Stimulated activated naive CD8-positive, alpha-beta T cell treated with anti-CD3 and anti-CD28 coated beads, Interleukin-15, amount 100 ng/mL, for 72 hours (primary cell): ENCODE results near the gene OR52E5.

Experiments
- ATAC-seq: fragments of 150-1000 bp; cut with Tn5 transposase; 2 replicates; pipeline ENCODE4 v1.10.0; 2021; ENCODE audit warnings: mild to moderate bottlenecking, moderate library complexity
- DNase-seq, 2 donors: peaks; one replicate each; pipeline ENCODE4 v3.0.0; 2021 to 2022
- H3K27ac Mint-ChIP-seq, 2 donors: one replicate each; pipeline ENCODE4 v1.8.0; 2022; ENCODE audit warnings: mild to moderate bottlenecking in 2 of 2, mixed read lengths in 2 of 2, moderate library complexity in 2 of 2
- H3K27me3 Mint-ChIP-seq: one replicate; pipeline ENCODE4 v1.8.0; 2022; ENCODE audit warnings: mixed read lengths
- H3K4me1 Mint-ChIP-seq: one replicate; pipeline ENCODE4 v1.8.0; 2022; ENCODE audit warnings: mild to moderate bottlenecking, mixed read lengths
- H3K4me3 Mint-ChIP-seq, 2 donors: one replicate each; pipeline ENCODE4 v1.8.0; 2022; ENCODE audit warnings: mild to moderate bottlenecking in 2 of 2, mixed read lengths in 2 of 2, moderate library complexity in 1 of 2
- H3K9me3 Mint-ChIP-seq, 2 donors: one replicate each; pipeline ENCODE4 v1.8.0; 2022; ENCODE audit warnings: mixed read lengths in 2 of 2

OR52E5 gene

DNA sequence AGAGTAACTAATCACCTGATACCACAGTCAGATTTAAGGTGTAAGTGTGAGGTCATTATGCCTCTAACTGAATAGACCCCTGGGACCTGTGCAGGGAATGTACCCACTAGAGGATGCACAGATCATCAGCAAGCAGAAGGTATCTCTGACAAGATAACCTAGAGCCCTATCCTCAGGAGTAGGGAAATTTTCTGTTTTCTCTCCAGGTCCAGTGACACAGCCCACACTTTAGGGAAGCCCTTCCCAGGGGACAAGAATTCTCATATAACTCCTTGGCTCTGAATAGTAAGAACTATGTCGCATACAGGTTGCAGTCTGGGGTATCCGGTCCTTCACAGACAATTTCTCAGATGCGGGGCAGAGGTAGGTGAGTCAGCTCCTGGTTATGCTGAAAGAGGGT is at the start of gene OR52E5:
TSS of gene OR52E5 (plus strand) at position 301 of the 400 bp plus-strand sequence. CDS start 7,569 bp downstream, outside the sequence.
- DNase-seq: no peak
- H3K27me3 Mint-ChIP-seq: peaks cover 8% of the 10 kb centered on the region

DNA sequence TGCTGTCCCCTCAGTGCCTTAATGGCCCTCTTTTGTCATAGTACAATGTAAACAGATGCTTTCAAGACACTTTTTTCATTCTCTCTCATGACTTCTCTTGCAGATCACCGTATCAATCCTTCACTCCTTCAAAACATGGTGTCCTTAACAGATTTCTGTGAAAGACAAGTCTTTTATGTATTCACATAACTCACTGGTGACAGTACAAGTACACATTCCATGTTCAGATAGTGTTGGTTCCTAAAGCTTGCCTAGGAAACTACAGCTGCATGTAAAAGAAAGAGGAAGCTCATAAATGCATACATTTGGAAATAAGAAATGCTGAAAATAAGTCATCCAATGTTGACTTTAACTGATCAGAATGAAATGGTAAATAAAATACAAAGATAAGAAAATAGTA is 46.3 kb upstream of the OR52E5 start:
- Mint-ChIP-seq H3K27ac (no peak overlapping the region), H3K4me1 (no peaks in the 10 kb centered on the region), H3K4me3 (no peak overlapping the region), H3K9me3 (no peaks in the 10 kb centered on the region), H3K27me3 (no peaks in the 10 kb centered on the region)
- no peak for DNase-seq
- no peak for ATAC-seq

More for the DNA sequence above, at the start of gene OR52E5:
- Mint-ChIP-seq H3K4me3 (no peak within 1 kb of the TSS), H3K4me1 (no peaks in the 10 kb centered on the region), H3K9me3 (no peaks in the 10 kb centered on the region), H3K27ac (no peak within 1 kb of the TSS)
- ATAC-seq: peak; percentile 26

DNA sequence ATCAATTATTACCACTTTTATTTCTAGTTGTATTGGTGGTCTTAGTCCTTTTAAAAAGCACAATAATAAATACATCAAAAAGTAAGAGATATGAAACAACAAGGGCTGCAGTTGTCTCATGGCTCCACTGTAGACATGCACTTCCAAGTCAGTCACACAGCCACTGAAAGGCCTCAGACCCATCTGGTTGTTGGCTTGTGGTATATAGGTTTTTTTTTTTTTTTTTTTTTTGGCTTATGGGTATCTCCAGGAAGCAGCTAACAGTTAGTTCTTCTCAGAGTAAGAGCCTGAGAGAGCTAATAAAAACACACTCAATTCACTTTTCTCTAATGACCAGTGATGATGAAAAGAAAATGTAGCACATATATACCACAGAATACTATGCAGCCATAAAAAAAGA is 45.3 kb upstream of the OR52E5 start:
- Mint-ChIP-seq H3K27ac (no peak overlapping the region), H3K4me1 (no peaks in the 10 kb centered on the region), H3K4me3 (no peak overlapping the region), H3K27me3 (peaks cover 3% of the 10 kb centered on the region), H3K9me3 (no peaks in the 10 kb centered on the region)
- ATAC-seq (no peak), DNase-seq (no peak)

DNA sequence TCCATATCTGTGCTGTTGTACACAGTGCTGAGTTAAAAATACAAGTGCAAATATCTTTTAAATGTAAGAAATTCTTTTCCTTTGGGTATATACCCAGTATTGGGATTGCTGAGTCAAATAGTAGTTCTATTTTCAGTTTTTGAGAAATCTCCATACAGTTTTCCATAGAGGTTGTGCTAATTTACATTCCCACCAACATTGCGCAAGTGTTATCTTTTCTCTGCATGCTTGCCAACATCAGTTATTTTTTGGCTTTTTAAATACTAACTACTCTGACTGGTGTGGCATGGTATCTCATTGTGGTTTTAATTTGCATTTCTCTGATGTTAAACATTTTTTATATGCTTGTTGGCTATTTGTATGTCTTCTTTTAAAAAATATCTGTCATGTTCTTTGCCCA is 42.0 kb upstream of the OR52E5 start:
- Mint-ChIP-seq H3K4me1 (no peaks in the 10 kb centered on the region), H3K27me3 (peaks cover 12% of the 10 kb centered on the region), H3K4me3 (no peak overlapping the region), H3K27ac (no peak overlapping the region), H3K9me3 (no peaks in the 10 kb centered on the region)
- DNase-seq: no peak
- no peak for ATAC-seq

DNA sequence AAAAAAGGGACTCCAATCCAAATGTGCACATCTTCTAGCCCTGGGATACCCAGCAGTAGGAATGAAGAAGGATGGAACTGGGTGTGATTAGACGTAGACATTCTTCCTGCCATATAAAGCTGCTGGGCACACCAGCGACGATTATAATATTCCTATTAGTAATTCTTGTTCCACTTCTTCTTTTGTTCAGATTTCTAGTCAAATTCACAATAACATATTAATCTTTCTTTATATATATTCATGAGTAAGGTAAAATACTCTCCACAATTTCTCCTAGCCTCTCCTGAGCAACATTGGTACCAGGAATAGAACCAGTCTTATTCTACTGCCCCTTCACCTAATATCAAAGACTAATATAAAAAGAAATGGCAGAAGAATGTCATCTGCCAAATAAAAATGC is 35.4 kb upstream of the OR52E5 start, which contains the start of gene OR52E8:
TSS of gene OR52E8 (minus strand) at position 101 of the 400 bp plus-strand sequence. CDS start at position 101, 0 bp downstream.
- no peaks in the 10 kb centered on the region for H3K4me1 Mint-ChIP-seq
- H3K27ac Mint-ChIP-seq: no peak within 1 kb of the TSS
- ATAC-seq: no peak
- no peaks in the 10 kb centered on the region for H3K9me3 Mint-ChIP-seq
- no peak within 1 kb of the TSS for H3K4me3 Mint-ChIP-seq
- no peak for DNase-seq
- peaks cover 18% of the 10 kb centered on the region for H3K27me3 Mint-ChIP-seq

DNA sequence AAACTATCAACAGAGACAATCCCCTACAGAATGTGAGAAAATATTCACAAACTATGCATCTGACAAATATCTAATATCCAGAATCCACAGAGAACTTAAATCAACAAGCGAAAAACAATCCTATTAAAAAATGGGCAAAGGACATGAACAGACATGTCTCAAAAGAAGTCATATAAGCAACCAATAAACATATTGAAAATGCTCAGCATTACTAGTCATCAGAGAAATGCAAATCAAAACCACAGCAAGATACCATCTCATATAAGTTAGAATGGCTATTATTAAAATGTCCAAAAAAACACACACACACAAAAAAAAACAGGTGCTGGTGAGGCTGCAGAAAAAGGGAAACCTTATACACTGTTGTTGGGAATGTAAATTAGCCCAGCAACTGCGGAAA is 27.2 kb upstream of the OR52E5 start:
- Mint-ChIP-seq H3K27me3 (peaks cover 24% of the 10 kb centered on the region), H3K27ac (no peak overlapping the region), H3K4me3 (no peak overlapping the region), H3K9me3 (no peaks in the 10 kb centered on the region), H3K4me1 (no peaks in the 10 kb centered on the region)
- DNase-seq (no peak), ATAC-seq (no peak)

DNA sequence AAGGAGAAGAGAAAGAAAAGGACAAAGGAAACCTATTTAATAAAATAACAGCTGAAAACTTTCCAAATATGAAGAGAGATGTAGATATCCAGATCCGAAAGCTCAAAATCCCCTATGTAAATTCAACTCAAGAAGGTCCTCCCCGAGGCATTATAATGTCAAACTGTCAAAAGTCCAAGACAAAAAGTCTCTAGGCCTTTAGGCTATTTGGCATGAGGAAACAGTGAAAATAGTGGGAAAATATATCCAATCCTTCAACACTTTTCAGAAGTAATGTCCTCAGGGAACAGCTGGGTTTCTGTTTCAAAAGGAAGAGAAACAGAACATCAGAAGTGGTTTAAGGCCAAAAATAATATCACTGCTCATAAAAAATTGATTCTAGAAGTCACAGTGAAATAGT is 14.4 kb upstream of the OR52E5 start:
- Mint-ChIP-seq H3K27ac (no peak overlapping the region), H3K27me3 (peaks cover 12% of the 10 kb centered on the region), H3K9me3 (peaks cover 0 to 7% of the 10 kb centered on the region in 2 donors), H3K4me3 (no peak overlapping the region), H3K4me1 (no peaks in the 10 kb centered on the region)
- no peak for DNase-seq
- ATAC-seq: no peak

DNA sequence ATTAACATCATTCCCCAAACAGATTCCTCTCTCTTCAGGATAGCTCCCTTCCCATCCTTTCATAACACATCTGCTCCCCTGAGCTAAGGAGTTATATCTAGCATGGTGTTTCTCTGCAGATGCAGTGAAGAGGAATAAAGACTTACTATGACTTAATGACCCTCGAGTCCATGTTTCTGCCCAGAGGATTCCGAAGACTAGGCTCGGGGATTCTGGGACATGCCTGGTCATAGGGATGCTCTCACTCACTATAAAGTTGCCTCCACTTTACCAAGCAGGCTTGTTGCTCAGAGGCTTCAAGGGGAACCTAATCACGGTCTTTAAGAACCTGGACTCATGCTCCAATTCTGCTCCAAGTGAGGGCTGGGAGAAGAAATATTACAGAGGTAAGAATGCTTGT is 12.7 kb upstream of the OR52E5 start, which contains the start of gene OR52E4:
TSS of gene OR52E4 (plus strand) at position 301 of the 400 bp plus-strand sequence. CDS start 3,664 bp downstream, outside the sequence.
- ATAC-seq (no peak), DNase-seq (no peak)
- H3K4me3 Mint-ChIP-seq: no peak within 1 kb of the TSS
- no peaks in the 10 kb centered on the region for H3K9me3 Mint-ChIP-seq
- no peaks in the 10 kb centered on the region for H3K4me1 Mint-ChIP-seq
- H3K27me3 Mint-ChIP-seq: peaks cover 5% of the 10 kb centered on the region
- no peak within 1 kb of the TSS for H3K27ac Mint-ChIP-seq

DNA sequence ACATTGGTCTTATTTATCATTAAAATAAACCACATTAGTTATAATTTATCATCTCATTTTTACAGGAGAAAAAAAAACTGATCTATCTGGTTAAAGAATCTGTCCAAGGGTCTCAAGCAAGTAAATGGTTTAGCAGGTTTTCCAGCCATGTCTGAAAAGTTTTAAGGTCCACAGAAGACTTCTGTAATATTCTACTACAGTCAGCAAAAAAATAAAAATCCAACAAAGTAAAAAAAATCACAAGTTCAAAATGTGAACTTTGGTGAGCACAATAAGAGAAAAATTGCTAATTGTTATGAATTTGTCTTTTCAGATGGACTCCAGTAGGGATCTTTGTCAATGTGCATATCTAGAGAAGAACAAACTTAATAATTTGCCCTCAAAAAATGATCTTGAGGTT is 11.3 kb upstream of the OR52E5 start:
- Mint-ChIP-seq H3K27me3 (peaks cover 5% of the 10 kb centered on the region), H3K9me3 (no peaks in the 10 kb centered on the region), H3K4me1 (no peaks in the 10 kb centered on the region), H3K27ac (no peak overlapping the region), H3K4me3 (no peak overlapping the region)
- ATAC-seq (no peak), DNase-seq (no peak)

DNA sequence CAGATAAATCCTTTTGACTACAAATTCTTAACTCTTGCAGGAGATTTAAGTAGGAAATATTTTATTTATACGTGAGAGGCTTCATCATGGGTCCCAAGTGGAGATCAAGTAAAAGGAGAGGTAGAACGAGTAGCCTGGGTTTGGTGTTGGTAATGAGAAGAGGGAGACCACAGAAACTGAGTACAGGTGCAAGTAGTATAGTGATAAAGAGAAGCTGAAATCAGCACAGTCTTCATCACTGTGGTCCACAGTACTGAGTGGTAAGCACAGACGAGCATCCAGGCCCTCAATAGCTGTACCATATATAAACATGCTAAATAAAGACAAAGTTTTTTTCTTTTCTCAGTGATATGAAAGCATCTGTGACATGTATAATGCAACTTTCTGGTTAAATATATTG is 5.8 kb upstream of the OR52E5 start:
- no peaks in the 10 kb centered on the region for H3K27me3 Mint-ChIP-seq
- no peak overlapping the region for H3K27ac Mint-ChIP-seq
- DNase-seq: no peak
- no peak for ATAC-seq
- H3K4me1 Mint-ChIP-seq: no peaks in the 10 kb centered on the region
- H3K4me3 Mint-ChIP-seq: no peak overlapping the region
- H3K9me3 Mint-ChIP-seq: no peaks in the 10 kb centered on the region

DNA sequence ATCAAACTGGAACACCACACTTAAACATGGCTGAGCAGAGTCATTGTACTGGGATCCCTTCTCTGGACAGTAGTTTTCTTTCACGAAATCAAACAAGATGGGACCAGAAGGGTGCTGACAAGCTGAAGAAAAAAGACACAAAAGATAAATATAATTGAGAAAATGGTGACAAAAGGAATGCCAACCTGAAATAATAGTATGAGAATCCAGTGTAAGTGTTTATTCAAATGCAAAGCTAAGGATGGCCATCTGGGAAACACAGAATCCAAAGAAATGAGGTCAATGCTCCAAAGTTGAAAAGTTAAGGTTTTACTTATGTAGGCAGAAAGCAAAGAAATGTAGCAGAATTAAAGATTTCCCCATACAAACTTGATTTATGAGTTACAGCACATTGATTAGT is 5.3 kb upstream of the OR52E5 start:
- Mint-ChIP-seq H3K27ac (no peak overlapping the region), H3K9me3 (no peaks in the 10 kb centered on the region), H3K4me1 (no peaks in the 10 kb centered on the region), H3K27me3 (no peaks in the 10 kb centered on the region), H3K4me3 (no peak overlapping the region)
- ATAC-seq (no peak), DNase-seq (no peak)

DNA sequence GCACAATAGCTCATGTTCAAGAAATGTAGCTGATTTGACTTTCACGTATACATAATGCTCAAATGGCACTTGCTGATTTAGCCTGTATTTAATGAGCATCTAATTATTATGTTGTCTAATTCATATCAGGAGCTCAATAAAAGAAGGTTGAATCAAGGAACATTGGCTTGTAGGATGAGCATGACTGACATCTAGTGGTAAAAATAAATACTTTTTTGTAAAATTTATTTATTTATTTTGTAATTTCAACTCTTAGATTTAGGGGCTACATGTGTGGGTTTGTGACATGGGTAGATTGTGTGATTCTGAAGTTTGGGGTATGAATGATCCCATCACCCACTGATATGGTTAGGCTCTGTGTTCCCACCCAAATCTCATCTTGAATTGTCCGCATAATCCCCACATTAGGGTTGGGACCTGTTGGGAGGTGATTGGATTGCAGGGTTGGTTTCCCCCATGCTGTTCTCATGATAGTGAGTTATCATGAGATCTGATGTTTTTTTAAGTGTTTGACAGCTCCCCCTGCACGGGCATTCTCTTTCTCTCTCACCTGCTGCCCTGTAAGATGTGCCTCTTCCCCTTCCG is 1.7 kb upstream of the OR52E5 start:
- ATAC-seq: no peak

DNA sequence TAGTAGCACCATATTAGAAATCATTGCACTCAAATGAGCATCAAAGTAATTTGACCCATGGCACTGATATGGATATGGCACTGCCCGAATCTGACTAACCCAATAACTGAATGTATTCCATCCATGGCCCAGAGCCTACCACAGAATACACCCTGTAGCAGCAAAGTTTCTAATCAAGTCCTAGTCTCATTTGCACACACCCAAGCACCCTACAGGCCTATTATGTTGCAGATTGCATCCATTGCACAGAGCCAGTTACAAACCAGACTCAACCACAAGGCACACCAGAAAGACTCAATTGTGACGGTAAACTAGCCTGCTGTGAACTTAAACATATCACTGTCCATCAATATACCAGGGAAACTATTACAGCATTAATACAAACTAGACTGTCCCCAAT is 6.5 kb downstream of the OR52E5 start:
- no peaks in the 10 kb centered on the region for H3K4me1 Mint-ChIP-seq
- no peak overlapping the region for H3K4me3 Mint-ChIP-seq
- H3K27ac Mint-ChIP-seq: no peak overlapping the region
- ATAC-seq: no peak
- no peak for DNase-seq
- H3K27me3 Mint-ChIP-seq: peaks cover 1% of the 10 kb centered on the region
- H3K9me3 Mint-ChIP-seq: no peaks in the 10 kb centered on the region

More for the DNA sequence above, 1.7 kb upstream of the OR52E5 start:
- Mint-ChIP-seq H3K27me3 (peaks cover 8% of the 10 kb centered on the region), H3K9me3 (no peaks in the 10 kb centered on the region), H3K27ac (no peak overlapping the region), H3K4me1 (no peaks in the 10 kb centered on the region), H3K4me3 (no peak overlapping the region)
- no peak for DNase-seq

DNA sequence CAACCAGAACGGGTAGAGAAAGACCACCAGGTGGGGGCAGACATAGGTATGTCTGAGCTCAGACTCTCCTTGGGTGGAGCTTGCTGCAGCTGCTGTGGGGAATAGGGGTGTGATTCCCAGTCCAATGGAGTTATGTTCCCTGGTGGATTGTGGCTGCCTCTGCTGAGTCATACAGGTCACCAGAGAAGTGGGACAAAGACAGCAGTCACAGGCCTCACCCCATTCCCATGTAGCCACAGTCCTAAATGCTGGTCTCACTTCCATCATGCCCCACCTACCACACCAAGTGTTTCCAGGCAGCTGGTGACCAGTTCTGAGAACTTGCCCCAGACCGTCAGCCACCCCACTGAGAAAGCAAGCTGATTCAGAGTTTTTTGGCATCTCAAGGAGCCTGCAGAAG is 17.5 kb downstream of the OR52E5 start:
- Mint-ChIP-seq H3K27me3 (peaks cover 48% of the 10 kb centered on the region), H3K27ac (no peak overlapping the region), H3K9me3 (peaks cover 0 to 18% of the 10 kb centered on the region in 2 donors), H3K4me1 (no peaks in the 10 kb centered on the region), H3K4me3 (no peak overlapping the region)
- ATAC-seq (no peak), DNase-seq (no peak)

DNA sequence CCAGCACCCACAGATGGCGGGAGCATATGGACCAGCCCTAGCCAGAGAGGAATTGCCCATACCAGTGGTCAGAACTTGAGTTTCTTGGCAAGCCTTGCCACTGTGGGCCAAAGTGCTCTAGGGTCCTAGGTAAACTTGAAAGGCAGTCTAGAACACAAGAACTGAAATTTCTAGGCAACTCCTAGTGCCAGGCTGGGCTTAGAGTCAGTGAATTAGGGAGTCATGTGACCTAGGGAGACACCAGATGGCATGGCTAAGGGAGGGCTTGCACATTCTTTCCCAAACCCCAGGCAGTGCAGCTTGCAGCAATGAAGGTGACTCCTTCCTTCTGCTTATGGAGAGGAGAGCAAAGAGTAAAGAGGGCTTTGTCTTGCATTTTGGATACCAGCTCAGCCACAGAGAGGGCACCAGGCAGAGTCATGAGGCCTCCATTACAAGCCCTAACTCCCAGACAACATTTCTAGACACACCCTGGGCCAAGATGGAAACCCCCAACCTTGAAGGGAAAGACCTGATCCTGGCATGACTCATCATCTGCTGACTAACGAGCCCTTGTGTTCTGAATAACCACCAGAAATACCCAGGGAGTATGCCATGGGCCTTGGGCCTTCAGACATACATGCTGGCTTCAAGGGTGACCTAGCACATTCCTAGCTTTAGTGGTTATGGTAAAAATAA is 29.9 kb downstream of the OR52E5 start:
- no peaks in the 10 kb centered on the region for H3K4me1 Mint-ChIP-seq
- peaks cover 5 to 7% of the 10 kb centered on the region in 2 donors for H3K9me3 Mint-ChIP-seq
- ATAC-seq (peak; percentile 86), DNase-seq (peak in 1 of 2 donors; percentile 41)
- no peak overlapping the region for H3K4me3 Mint-ChIP-seq
- no peak overlapping the region for H3K27ac Mint-ChIP-seq
- H3K27me3 Mint-ChIP-seq: no peaks in the 10 kb centered on the region

DNA sequence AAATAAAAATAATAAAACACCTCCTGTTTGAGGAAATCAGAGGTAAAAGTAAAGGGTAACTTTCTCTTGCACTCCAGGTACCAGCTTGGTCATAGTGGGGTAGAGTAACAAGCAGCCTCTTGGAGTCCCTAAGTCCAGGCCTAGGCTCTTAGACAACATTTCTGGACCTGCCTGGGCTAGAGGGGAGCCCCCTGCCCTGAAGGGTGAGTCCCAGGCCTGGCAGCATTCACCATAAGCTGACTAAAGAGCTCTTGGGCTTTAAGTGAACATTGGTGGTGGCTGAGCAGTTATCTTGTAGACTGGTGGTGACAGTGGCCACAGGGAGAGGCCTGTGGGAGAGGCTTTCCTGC is 30.4 kb downstream of the OR52E5 start:
- peak; percentile 73 for ATAC-seq
- DNase-seq: no peak
- no peak overlapping the region for H3K27ac Mint-ChIP-seq
- H3K4me3 Mint-ChIP-seq: no peak overlapping the region
- H3K4me1 Mint-ChIP-seq: no peaks in the 10 kb centered on the region
- peaks cover 9 to 12% of the 10 kb centered on the region in 2 donors for H3K9me3 Mint-ChIP-seq
- no peaks in the 10 kb centered on the region for H3K27me3 Mint-ChIP-seq

DNA sequence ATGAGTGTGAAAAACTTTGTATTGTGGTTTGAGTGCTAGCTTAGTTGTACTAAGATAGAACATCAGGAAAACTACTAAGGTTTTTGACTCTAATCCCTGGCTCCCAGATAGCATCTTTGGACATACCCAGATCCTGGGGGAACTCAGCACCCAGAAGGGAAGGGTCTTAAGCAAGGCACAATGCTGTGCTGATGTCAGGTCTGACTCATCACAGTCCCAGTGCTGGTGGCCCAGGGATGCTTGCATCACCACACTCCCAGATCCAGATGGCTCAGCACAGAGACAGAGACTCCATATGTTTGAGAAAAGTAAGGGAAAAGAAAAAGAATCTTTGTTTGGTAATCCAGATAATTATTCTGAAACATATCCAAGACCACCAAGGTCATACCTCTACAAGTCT is 30.8 kb downstream of the OR52E5 start:
- Mint-ChIP-seq H3K27ac (no peak overlapping the region), H3K27me3 (no peaks in the 10 kb centered on the region), H3K4me3 (no peak overlapping the region), H3K9me3 (peaks cover 10 to 16% of the 10 kb centered on the region in 2 donors), H3K4me1 (no peaks in the 10 kb centered on the region)
- no peak for ATAC-seq
- no peak for DNase-seq
